ENCODE measurements around the gene GPX4. TPM values are rescaled to one million over a fixed set of nuclear protein-coding genes. Genes with fewer than 3 reads are reported as not detected.

GPX4 gene
- total RNA-seq, 1 donor from 2014 or later: 150 TPM

GRCh38 chr19:1145635-1146411, 42.0 kb downstream of the GPX4 start:
- FAIRE-seq: no peak
- DNase-seq (ENCODE audit: low spot score in 2 of 2): no peak

DNA sequence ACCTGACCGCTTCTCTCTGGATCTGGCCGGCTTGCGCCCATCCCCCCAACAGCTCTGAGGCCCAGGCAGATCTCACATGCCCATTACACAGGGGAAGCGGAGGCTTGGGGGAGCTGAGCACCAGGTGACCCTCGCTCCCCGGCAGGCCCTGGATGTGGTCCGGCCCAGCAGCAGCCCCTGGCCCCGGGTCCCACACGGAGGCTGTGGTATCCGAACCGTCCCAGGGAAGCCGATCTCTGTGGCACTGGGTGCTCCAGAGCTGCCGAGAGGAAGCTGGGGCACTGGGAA, 42.6 kb downstream of the GPX4 start:
- no peak for FAIRE-seq
- DNase-seq (ENCODE audit: low spot score in 2 of 2): no peak

DNA sequence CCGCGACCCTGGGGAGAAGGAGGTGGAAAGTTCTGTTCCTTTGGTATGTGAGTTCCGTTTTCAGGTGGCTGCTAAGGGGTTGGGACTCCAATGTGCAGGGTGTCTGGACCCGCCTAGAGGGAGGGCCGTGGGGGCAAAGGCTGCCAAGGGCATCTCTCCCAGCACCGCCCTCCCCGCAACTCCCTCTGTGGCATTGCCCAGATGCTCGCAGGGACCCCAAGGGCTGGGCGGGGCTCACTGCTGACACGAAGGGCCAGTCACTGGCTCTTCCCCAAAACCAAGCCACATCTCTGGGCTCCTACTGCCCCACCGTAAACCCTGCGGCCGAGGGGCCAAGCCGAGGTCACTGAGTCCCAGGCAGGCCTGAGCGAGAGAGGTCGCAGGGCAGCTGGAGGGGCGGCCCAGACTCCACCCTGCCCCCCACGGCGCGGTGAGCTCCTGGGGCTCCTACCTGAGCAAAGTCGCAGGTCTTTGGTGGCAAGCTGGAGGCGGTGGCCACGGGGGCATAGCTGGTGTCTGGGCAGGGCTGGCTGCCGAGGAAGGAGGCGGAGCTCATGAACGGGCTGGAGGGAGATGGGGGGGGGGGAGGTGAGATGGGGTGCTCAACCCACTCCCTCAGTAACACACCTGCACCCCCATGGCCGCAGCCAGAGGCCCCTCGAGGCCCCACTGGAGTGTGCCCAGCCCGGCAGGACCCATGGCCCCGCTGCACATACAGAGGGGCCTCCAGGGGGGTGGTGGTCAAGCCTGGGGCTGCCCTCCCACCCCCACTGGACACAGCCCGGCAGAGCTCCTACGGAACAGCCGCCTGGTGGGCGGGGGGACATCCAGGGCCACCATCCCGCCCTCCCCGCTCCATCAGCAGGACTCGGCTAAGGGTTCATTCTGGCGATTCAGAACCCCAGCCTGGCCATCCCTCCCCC, 43.3 kb downstream of the GPX4 start:
- no peak for DNase-seq (ENCODE audit: low spot score in 2 of 2)
- FAIRE-seq: no peak

GRCh38 chr19:1147934-1148549, 44.2 kb downstream of the GPX4 start:
- DNase-seq (ENCODE audit: low spot score in 2 of 2) (no peak), FAIRE-seq (no peak)

DNA sequence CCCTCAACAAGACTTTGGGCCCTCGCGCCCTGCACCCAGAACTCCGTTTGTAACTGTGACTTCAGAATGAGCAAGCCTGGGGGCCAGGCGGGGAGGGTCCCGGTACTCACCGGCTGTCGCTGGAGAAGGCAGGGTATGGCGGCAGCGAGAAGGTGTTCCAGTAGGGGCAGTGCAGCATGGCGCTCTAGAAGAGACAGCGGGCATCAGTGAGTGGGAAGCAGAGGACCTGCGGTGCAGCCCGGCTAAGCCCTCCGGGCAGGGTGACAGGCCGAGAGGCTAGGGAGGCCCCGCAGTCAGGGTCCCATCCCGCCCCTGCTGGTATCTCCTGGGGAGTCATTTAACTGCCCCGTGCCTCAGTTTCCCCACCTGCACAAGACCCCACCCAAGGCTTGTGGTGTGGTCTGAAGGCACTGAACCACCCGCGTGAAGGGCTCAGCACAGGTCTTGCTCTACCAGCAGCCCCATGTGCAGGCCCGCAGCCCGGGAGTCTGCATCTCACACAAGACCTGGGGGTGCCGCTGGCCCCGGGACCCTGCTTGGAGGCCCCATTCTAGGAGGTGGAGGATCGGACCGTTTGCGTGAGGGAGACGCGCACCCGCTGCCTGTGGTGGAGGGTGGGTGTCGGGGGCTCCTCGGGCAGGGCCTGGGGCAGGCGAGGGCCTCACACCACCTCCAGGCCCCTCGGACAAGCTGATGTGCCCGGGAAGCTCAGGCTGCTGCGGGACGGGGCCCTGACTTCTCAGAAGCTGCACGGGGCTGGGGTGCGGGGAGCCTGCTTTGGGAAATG, 45.7 kb downstream of the GPX4 start:
- FAIRE-seq (no peak), DNase-seq (ENCODE audit: low spot score in 2 of 2) (no peak)

- DNase-seq (ENCODE audit: low spot score in 2 of 2) (no peak), FAIRE-seq (no peak)
Observed at GRCh38 chr19:1150333-1151036, 46.7 kb downstream of the GPX4 start.

DNA sequence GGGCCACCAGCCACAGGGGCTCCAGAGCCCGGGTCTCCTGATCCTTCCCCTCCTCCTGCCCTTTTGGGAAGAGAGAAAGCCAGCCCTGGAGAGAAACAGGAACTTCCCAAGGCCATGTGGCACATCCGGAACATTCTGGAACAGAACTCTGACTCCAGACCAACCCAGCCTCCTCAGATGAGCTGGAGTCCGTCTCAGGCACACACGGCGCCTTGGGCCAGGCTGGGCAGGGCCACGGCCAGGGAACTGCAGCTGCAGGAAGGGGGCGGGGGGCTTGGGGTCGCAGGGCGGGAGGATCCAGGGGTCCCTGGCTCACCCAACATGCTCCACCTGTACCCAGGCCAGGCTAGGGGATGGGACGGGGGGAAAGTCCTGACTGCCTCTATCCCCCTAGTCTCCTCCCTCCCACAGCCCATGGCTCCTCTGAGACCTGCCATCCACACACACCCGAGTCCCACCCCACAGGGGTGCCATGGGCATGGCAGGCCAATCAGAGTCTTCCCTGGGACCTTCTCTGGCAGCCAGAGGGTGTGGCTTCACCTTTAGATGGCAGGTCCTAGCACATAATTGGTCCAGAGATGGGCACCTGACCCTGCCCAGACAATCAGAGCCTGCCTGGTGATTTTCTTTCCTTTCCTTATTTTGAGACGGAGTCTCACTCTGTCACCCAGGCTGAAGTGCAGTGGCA, 47.4 kb downstream of the GPX4 start:
- DNase-seq (ENCODE audit: low spot score in 2 of 2): no peak
- no peak for FAIRE-seq

GRCh38 chr19:1151917-1152587, 48.3 kb downstream of the GPX4 start:
- FAIRE-seq: no peak
- peak in 1 of 2 donors; percentile 64 for DNase-seq (ENCODE audit: low spot score in 2 of 2)

DNA sequence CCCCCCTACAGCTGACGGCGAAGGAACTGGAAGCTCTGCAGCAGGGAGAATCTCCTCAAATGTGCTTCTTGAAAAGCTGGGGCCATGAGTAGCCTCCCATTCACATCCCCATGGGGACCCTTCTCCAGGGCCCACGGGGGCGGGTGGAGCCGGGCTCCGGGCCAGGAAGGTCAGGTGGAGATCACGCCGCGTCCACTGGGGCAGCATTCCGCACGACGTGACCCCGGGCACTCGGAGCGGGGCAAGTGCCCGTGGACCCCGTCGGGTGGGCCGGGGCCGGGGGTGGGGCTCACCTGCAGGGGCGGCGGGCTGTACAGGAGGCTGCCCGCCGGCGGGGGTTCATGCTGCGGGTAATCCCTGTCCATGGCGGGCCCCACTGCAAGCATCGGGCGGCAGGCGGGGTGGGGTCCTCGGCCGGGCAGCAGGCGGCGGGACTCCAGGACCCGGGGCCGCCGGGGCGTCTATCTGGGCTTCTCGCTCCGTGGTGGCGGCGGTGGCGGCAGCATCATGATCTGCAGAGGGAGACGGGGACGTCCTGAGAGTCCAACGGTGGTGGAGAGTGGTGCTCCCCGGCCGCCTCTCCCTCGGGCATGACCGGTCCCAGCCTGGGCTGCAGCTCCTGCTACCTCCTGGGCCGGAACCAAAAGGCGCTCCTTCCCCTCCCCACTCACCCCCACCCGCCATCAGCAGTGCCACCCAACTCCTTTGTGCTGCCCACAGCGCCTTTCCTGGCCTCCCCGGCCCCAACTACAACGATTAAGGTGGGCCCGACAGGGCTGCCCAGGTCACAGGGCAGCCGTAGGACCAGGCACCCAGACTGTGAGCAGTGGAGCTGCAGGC, 50.3 kb downstream of the GPX4 start:
- DNase-seq (ENCODE audit: low spot score in 2 of 2) (no peak), FAIRE-seq (no peak)

- peak; percentile 74 to 76 for DNase-seq (ENCODE audit: low spot score in 2 of 2)
Observed at GRCh38 chr19:1154731-1155351, 51.0 kb downstream of the GPX4 start.

GRCh38 chr19:1155352-1156304, 51.8 kb downstream of the GPX4 start:
- FAIRE-seq: no peak
- no peak for DNase-seq (ENCODE audit: low spot score in 2 of 2)

More at GRCh38 chr19:1154731-1155351, 51.0 kb downstream of the GPX4 start:
- FAIRE-seq: no peak

Other genes with a start within 250 kb of the GPX4 start
- 0.82 TPM for gene CFD, start 244.3 kb upstream of the GPX4 start, total RNA-seq
- gene MED16, start 210.8 kb upstream of the GPX4 start, total RNA-seq: 15.9 TPM
- gene RNU6-9, start 210.5 kb upstream of the GPX4 start, total RNA-seq: not detected
- 26.5 TPM for gene R3HDM4, start 190.8 kb upstream of the GPX4 start, total RNA-seq
- gene KISS1R, start 186.7 kb upstream of the GPX4 start, total RNA-seq: 0.41 TPM
- 2.4 TPM for gene ARID3A, start 178.0 kb upstream of the GPX4 start, total RNA-seq
- gene WDR18, start 119.6 kb upstream of the GPX4 start, total RNA-seq: 45.7 TPM
- gene GRIN3B, start 103.6 kb upstream of the GPX4 start, total RNA-seq: under 0.01 TPM
- gene TMEM259, start 82.9 kb upstream of the GPX4 start, total RNA-seq: 29.3 TPM
- not detected for gene RNU6-2, start 82.5 kb upstream of the GPX4 start, total RNA-seq
- 8.2 TPM for gene CNN2, start 77.4 kb upstream of the GPX4 start, total RNA-seq
- 2.0 TPM for gene ABCA7, start 63.9 kb upstream of the GPX4 start, total RNA-seq
- gene ARHGAP45, start 36.8 kb upstream of the GPX4 start, total RNA-seq: 1.2 TPM
- 35.5 TPM for gene POLR2E, start 8.6 kb upstream of the GPX4 start, total RNA-seq
- 4.1 TPM for gene SBNO2, start 70.3 kb downstream of the GPX4 start, total RNA-seq
- gene STK11, start 101.8 kb downstream of the GPX4 start, total RNA-seq: 45.7 TPM
- 5.3 TPM for gene CBARP, start 134.0 kb downstream of the GPX4 start, total RNA-seq
- 11.0 TPM for gene ATP5F1D, start 137.8 kb downstream of the GPX4 start, total RNA-seq
- 14.3 TPM for gene MIDN, start 144.6 kb downstream of the GPX4 start, total RNA-seq
- gene CIRBP, start 165.3 kb downstream of the GPX4 start, total RNA-seq: 573 TPM
- gene FAM174C, start 171.5 kb downstream of the GPX4 start, total RNA-seq: 8.6 TPM
- 13.0 TPM for gene EFNA2, start 181.9 kb downstream of the GPX4 start, total RNA-seq

Data from frontal cortex (tissue), 4 donors.